GM18861 (cell line): ENCODE data around the gene FAM227B.
"Not testable (repeated sequence)": the region's sequence is repeated elsewhere in the genome, so short reads cannot be mapped to it uniquely, and the experiment has no call there.

ENCODE experiments used
- ATAC-seq: cut with Tn5 transposase; IDR thresholded peaks from one replicate; pipeline ENCODE4 v1.9.1; 2021; ENCODE audit not compliant: unreplicated experiment

Gene FAM227B

GRCh38 chr15:49620658-49621368 lies at the start of gene FAM227B, which contains the start of gene DTWD1:
FAM227B (minus strand) TSS chr15:49620818; CDS start chr15:49615171, 5,647 bp downstream.
DTWD1 (plus strand) TSS chr15:49621048; CDS start chr15:49625168, 4,120 bp downstream.
- ATAC-seq = peak; percentile 97

GRCh38 chr15:49669288-49669687 lies 48.7 kb upstream of the FAM227B start:
- no peak for ATAC-seq

- not testable (repeated sequence) for ATAC-seq
Measured at GRCh38 chr15:49666486-49666885, 45.9 kb upstream of the FAM227B start.

- ATAC-seq = no peak
Measured at GRCh38 chr15:49664716-49665115, 44.1 kb upstream of the FAM227B start.

- ATAC-seq = no peak
Measured at GRCh38 chr15:49656734-49657133, 36.1 kb upstream of the FAM227B start.

GRCh38 chr15:49652922-49653321 lies 32.3 kb upstream of the FAM227B start:
- no peak for ATAC-seq

GRCh38 chr15:49650676-49651075 lies 30.1 kb upstream of the FAM227B start:
- no peak for ATAC-seq

GRCh38 chr15:49649987-49650386 lies 29.4 kb upstream of the FAM227B start:
- ATAC-seq = no peak

GRCh38 chr15:49646891-49647290 lies 26.3 kb upstream of the FAM227B start:
- no peak for ATAC-seq

GRCh38 chr15:49645941-49646340 lies 25.3 kb upstream of the FAM227B start:
- no peak for ATAC-seq

GRCh38 chr15:49645277-49645676 lies 24.7 kb upstream of the FAM227B start:
- ATAC-seq = no peak

GRCh38 chr15:49644364-49644794 lies 23.8 kb upstream of the FAM227B start:
- no peak for ATAC-seq

GRCh38 chr15:49637857-49638256 lies 17.2 kb upstream of the FAM227B start:
- no peak for ATAC-seq

GRCh38 chr15:49628379-49628778 lies 7.8 kb upstream of the FAM227B start:
- no peak for ATAC-seq

- ATAC-seq = no peak
Measured at GRCh38 chr15:49627407-49627877, 6.8 kb upstream of the FAM227B start.

- ATAC-seq = no peak
Measured at GRCh38 chr15:49625460-49626036, 4.9 kb upstream of the FAM227B start.

- no peak for ATAC-seq
Measured at GRCh38 chr15:49624056-49624455, 3.4 kb upstream of the FAM227B start.

- no peak for ATAC-seq
Measured at GRCh38 chr15:49622561-49622960, 1.9 kb upstream of the FAM227B start.

- no peak for ATAC-seq
Measured at GRCh38 chr15:49621887-49622286, 1.3 kb upstream of the FAM227B start.

GRCh38 chr15:49621401-49621811 lies 788 bp upstream of the FAM227B start:
- no peak for ATAC-seq

GRCh38 chr15:49620199-49620598 lies 419 bp downstream of the FAM227B start:
- no peak for ATAC-seq

- ATAC-seq = no peak
Measured at GRCh38 chr15:49619226-49619625, 1.4 kb downstream of the FAM227B start.
